Transverse colon (tissue), 4 donors: ENCODE data around the gene MEI4.
"Not testable (repeated sequence)": the region's sequence is repeated elsewhere in the genome, so short reads cannot be mapped to it uniquely, and the experiment has no call there.

Experiments used
- POLR2A ChIP-seq: fragments of 450-650 bp; IDR thresholded peaks from one replicate; pipeline ENCODE4 v1.6.1; 2016; ENCODE audit warnings: antibody characterized with exemption, mild to moderate bottlenecking, moderate library complexity
- POLR2AphosphoS5 ChIP-seq, 3 donors: sonication (generic); formaldehyde crosslinking; IDR thresholded peaks; one replicate each; pipeline ENCODE4 v1.6.1; 2016; ENCODE audit warnings: antibody characterized with exemption in 3 of 3
- TF ChIP-seq, protein P1 (sequence below), 5 experiments: fragments of 200-600 bp in 3 of 5; fragments of 450-650 bp in 2 of 5; sonication (generic) in 3 of 5; IDR thresholded peaks; 1 replicate in 2 of 5; 2 replicates in 3 of 5; pipeline ENCODE4 v1.5.1; 2016 to 2017; ENCODE audit warnings: antibody characterized with exemption in 5 of 5, inconsistent platforms in 3 of 5, mild to moderate bottlenecking in 2 of 5, moderate library complexity in 1 of 5

DNA sequence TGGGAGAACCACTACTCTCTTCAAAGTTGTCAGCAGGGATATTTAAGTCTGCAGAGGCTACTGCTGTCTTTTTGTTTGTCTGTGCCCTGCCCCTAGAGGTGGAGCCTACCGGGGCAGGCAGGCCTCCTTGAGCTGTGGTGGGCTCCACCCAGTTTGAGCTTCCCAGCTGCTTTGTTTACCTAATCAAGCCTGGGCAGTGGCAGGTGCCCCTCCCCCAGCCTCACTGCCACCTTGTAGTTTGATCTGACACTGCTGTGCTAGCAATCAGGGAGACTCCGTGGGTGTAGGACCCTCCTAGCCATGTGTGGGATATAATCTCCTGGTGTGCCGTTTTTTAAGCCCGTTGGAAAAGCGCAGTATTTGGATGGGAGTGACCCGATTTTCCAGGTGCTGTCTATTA, 47.3 kb downstream of the MEI4 start:
- TF ChIP-seq, protein P1, sequence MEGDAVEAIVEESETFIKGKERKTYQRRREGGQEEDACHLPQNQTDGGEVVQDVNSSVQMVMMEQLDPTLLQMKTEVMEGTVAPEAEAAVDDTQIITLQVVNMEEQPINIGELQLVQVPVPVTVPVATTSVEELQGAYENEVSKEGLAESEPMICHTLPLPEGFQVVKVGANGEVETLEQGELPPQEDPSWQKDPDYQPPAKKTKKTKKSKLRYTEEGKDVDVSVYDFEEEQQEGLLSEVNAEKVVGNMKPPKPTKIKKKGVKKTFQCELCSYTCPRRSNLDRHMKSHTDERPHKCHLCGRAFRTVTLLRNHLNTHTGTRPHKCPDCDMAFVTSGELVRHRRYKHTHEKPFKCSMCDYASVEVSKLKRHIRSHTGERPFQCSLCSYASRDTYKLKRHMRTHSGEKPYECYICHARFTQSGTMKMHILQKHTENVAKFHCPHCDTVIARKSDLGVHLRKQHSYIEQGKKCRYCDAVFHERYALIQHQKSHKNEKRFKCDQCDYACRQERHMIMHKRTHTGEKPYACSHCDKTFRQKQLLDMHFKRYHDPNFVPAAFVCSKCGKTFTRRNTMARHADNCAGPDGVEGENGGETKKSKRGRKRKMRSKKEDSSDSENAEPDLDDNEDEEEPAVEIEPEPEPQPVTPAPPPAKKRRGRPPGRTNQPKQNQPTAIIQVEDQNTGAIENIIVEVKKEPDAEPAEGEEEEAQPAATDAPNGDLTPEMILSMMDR (IDR thresholded peaks at IDR 0.05) = not testable (repeated sequence)
- TF ChIP-seq POLR2AphosphoS5 (IDR thresholded peaks at IDR 0.05); POLR2A: not testable (repeated sequence)
